Coronary artery (tissue), 2 donors: ENCODE data around the gene GPR107.

Source experiments
- DNase-seq: peaks from one replicate; pipeline ENCODE4 v3.0.0-alpha.2; 2017; ENCODE audit warnings: low spot score
- H3K27ac ChIP-seq, 2 donors: fragments of 200-600 bp; sonication (generic); one replicate each; pipeline ENCODE4 v1.5.1; 2016 to 2019
- H3K4me3 ChIP-seq: fragments of 200-600 bp; sonication (generic); 2 replicates; pipeline ENCODE4 v1.5.1; 2016; ENCODE audit warnings: mild to moderate bottlenecking, moderate library complexity
- TF ChIP-seq, protein P1 (sequence below): fragments of 200-600 bp; sonication (generic); IDR thresholded peaks from one replicate; pipeline ENCODE4 v1.5.1; 2019; ENCODE audit warnings: antibody characterized with exemption

Gene GPR107

GRCh38 chr9:130110596-130111021 lies 56.9 kb downstream of the GPR107 start:
- Histone ChIP-seq H3K4me3 (no peak overlapping the region), H3K27ac (no peak overlapping the region)
- DNase-seq = no peak
- TF ChIP-seq, protein P1, sequence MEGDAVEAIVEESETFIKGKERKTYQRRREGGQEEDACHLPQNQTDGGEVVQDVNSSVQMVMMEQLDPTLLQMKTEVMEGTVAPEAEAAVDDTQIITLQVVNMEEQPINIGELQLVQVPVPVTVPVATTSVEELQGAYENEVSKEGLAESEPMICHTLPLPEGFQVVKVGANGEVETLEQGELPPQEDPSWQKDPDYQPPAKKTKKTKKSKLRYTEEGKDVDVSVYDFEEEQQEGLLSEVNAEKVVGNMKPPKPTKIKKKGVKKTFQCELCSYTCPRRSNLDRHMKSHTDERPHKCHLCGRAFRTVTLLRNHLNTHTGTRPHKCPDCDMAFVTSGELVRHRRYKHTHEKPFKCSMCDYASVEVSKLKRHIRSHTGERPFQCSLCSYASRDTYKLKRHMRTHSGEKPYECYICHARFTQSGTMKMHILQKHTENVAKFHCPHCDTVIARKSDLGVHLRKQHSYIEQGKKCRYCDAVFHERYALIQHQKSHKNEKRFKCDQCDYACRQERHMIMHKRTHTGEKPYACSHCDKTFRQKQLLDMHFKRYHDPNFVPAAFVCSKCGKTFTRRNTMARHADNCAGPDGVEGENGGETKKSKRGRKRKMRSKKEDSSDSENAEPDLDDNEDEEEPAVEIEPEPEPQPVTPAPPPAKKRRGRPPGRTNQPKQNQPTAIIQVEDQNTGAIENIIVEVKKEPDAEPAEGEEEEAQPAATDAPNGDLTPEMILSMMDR = no peak

DNA sequence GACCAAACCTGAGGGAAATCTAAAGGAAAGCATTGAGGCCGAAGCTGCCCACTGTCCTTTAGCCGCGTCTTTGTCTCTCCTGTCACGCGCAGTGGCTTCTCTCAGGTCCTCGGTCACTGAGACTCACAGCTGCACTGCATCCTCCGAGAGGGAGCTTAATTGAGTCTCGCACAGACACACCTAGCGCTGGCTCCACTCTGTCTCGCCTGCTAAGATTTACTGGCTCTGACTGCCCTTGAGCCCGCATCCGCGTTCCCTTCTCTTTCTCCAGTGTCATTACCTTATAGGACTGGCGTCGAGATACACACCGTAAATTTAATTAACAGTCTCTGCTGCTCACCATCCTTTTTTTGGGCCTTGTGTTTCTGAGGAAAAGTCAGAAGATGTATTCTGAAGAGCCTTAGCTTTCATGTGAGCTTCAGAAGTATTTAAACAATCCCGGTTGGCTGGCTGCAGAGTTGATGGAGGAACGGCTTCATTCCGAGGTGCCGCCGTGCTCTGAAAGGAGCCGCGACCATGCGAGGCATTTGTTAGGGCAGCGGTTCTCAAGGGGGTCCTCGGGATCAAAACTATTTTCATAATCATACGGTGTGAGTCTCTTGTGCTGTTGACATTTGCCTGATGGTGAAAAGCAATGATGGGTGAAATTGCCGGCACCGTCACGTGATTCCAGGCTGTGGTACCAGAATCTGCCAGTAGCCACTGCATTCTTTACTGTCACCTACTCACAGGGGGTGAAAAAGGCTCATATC lies 58.3 kb downstream of the GPR107 start:
- Histone ChIP-seq H3K27ac (no peak overlapping the region), H3K4me3 (no peak overlapping the region)
- no peak for DNase-seq
- TF ChIP-seq, protein P1 = no peak

GRCh38 chr9:130112538-130113151 lies 58.9 kb downstream of the GPR107 start:
- Histone ChIP-seq H3K4me3 (no peak overlapping the region), H3K27ac (no peak overlapping the region)
- TF ChIP-seq, protein P1 = no peak
- no peak for DNase-seq

DNA sequence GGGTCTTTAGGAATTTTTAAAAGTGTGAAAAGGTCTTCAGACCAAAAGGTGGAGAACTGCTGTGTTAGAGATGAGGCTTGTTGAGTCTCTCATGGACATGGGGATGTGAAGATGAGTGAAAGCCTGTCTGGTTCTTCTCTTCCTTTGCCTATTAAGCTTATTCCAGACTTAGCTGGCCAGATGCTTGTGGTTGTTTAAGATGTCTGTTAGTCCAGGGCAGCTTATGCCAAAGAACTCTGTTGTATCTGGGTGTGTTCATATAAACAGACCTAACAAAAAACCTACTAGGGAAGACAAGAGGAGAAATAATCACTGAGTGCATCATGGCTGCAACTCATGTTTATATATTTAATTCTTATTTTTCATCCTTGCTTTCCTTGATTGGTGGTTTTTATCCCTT lies 61.0 kb downstream of the GPR107 start:
- TF ChIP-seq, protein P1 = no peak
- H3K4me3 ChIP-seq = no peak overlapping the region
- no peak overlapping the region for H3K27ac ChIP-seq
- DNase-seq = no peak

DNA sequence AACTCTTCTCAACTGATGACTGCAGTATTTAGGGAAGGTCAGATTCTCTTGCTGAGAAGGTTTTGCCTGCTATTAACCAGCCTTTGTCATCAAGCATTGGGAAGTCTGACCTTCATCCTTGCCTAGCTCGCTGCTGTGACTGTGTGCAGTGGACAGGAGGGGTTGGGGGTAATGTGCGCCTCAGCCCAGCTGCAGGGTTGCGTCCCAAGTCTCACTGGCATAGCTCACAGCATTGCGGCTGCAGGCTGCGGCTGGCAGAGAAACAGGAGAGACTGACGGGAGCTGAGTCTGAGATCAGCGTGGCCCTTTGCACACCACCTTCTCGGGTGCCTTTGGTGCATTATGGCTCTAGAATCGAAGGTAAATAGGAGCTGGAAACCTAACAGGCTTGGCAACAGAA lies 62.6 kb downstream of the GPR107 start:
- TF ChIP-seq, protein P1 = no peak
- no peak for DNase-seq
- no peak overlapping the region for H3K4me3 ChIP-seq
- no peak overlapping the region for H3K27ac ChIP-seq

DNA sequence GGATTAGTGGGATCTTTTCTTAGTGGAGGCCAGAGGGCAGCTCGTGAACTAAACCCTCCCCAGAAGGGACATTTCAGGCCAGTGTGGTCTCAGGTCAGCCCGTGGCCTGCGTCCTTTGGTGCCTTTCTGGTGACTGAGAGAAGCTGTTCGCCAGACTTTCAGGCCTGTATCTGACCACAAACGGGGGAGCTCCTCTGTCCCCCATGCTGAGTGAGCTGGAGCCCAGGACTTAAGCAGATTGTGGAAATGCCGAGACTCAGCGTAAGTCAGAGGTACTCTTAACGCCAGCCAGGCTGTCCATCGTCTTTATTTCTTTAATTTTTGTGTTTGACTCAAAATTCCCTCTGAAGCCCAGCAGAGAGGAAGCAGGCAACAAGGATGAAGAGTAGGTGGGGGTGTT lies 63.7 kb downstream of the GPR107 start:
- H3K4me3 ChIP-seq = no peak overlapping the region
- TF ChIP-seq, protein P1 = no peak
- peak overlapping the region; percentile 9 to 33 for H3K27ac ChIP-seq
- no peak for DNase-seq
